HG02852 (cell line): ENCODE results near the gene DIP2B.

ENCODE experiments used
- ATAC-seq: cut with Tn5 transposase; IDR thresholded peaks from one replicate; pipeline ENCODE4 v1.9.1; 2021; ENCODE audit warnings: mild to moderate bottlenecking, moderate library complexity; ENCODE audit not compliant: unreplicated experiment

The DIP2B gene

DNA sequence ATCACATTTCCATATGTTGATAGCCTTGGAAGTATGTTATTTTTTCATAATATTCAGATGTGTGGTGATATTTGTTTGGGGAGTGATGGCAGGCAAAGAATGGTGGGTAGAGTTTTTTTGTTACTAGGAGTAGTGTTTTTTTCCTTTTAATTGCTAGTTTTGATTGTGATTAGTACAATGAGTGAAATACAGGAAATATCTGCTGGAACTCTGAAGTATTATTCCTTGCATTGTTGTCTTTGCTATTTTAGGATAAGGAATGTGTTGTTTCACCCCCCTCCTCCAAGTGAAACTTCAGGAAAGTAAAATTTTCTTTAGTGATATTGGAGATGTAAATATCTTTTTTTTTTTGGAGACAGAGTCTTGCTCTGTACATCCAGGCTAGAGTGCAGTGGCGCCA lies 105.4 kb downstream of the DIP2B start:
- ATAC-seq, result no peak

- ATAC-seq, result no peak
Measured at GRCh38 chr12:50611021-50611744, 106.4 kb downstream of the DIP2B start.

DNA sequence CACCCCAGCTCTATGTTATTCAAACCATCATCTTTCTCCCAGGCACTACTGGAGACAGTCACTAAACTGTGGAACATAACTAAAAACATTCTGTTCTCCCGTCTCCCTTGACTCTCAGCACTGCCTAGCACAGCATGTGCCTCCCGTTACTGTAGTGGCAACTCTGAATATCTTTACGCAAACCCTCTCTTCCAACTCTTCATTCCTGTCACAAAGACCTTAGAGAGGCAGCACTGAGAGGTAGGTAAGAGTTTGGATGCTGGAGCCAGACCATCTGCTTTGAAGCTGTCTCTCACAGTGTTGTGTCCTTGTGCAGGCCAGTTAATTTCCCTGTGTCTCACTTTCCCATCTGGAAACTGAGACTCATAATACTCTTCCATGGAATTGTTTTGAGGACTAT lies 108.1 kb downstream of the DIP2B start:
- ATAC-seq, result no peak

DNA sequence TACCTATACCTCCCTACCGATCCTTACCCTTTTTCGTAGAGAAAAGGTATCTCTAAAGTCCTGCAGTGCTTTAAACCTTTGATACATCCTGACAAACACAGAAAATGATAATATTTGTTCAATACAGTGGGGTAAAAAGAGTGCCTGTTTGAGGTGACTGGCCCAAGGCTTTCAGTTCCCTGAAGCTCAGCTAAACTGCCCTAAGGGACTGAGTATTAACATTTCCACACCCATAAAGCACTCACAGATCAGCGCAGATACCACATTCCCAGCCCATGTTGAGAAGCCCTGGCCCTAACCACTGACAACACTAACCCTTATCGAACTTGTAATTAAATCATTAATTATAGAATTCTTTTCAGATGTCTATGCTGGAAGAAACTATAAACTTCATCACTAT lies 108.7 kb downstream of the DIP2B start:
- no peak for ATAC-seq

DNA sequence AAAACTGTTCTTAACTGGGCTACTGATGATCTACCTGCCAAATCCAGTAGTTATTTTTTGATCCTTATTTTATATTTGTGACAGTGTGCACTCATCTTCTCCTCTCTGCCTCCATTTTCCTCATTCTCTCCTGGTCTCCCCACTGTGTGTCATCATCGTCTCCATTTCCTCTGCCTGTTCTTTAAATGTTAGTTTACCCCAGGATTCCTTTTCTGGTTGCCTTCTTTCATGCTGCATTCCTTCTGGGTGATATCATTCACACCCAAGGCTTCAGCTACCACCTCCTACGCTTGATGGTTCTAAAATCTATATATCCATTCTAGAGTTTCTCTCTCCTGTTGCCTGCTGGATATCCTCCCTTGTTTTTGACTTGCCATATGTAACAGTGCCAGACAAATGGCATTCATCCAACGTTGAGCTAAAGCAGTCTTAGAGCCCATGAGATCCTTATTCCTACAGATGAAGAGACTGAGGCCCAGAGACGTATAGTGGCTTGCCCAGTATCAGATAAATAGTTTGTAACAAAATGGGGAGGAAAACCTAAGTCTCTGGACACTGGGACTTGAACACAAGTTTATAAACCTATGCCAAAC lies 109.5 kb downstream of the DIP2B start:
- ATAC-seq, result no peak

- no peak for ATAC-seq
Measured at GRCh38 chr12:50615145-50615906, 110.5 kb downstream of the DIP2B start.

- no peak for ATAC-seq
Measured at GRCh38 chr12:50615907-50616296, 111.1 kb downstream of the DIP2B start.

DNA sequence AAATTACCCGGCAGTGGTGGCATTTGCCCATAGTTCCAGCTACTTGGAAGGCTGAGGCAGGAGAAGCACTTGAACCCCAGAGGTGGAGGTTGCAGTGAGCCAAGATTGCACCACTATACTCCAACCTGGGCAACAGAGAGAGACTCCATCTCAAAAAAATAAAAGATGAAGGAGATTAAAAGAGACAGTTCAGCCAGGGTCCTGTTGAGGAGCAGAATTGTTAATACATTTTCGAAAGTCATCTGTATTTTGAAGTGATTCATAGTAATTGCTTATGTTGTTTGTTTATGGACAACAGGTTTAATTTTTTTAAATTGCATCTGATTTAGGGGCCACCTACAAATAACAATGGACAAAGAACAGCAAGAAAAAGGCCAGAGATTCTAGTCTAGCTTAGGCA lies 112.9 kb downstream of the DIP2B start:
- ATAC-seq, result no peak

- ATAC-seq, result no peak
Measured at GRCh38 chr12:50618864-50619609, 114.3 kb downstream of the DIP2B start.

DNA sequence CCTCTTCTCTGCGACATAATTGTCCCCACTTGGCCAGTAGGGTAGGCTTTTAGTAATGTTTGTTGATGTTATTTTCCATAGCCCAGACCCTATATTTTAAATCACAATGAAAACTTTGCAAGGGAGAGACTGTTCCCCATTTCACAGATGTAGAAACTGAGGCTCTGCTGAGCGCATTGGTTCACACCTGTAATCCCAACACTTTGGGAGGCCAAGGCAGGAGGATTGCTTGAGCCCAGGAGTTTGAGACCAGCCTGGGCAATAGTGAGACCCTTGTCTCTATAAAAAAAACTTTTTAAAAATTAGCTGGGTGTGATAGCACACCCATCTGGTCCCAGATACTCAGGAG lies 114.8 kb downstream of the DIP2B start:
- no peak for ATAC-seq

- ATAC-seq, result no peak
Measured at GRCh38 chr12:50620109-50620977, 115.6 kb downstream of the DIP2B start.

GRCh38 chr12:50620978-50621360 lies 116.2 kb downstream of the DIP2B start:
- ATAC-seq, result no peak

- ATAC-seq, result no peak
Measured at GRCh38 chr12:50621399-50622300, 116.9 kb downstream of the DIP2B start.

DNA sequence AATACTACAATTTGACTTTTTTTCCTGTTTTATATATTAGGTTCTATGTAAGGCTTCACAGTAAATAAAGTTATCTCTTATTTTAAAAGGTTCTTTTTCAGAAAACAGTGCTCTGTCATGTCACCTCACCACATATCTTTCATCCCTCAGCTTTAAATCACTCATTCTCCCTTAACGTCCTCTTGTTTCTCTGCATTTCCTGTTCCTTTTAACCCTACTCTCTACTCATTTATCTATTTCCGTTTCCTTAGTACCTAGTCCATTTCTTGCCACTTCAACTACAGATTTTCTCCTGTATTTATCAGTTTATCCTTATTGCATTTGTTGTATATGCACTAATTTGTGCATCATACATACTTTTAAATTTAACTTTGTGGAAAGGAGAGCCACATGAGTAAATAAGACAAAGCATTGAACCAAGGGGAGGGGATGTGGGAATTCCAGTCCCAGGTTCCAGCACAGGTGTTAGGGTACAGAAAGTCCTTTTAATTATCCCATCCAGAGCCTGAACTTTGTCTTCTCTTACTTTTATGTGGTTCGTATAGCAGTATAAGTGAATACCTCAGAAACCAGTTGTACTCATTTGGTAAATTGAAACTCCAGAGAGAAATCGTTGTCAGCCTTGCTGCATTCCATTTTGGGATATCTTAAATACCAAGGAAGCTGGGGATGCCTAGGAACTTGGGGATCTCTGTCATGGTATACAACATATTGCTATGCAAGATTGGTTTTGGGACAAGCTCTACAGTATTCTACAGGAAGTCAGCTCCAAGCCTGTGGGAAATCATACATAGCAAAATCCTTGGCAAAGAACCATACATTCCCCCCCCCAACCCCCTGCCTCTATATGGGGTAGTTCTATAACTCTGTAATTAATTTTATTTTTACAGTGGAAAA lies 120.5 kb downstream of the DIP2B start:
- ATAC-seq, result no peak

DNA sequence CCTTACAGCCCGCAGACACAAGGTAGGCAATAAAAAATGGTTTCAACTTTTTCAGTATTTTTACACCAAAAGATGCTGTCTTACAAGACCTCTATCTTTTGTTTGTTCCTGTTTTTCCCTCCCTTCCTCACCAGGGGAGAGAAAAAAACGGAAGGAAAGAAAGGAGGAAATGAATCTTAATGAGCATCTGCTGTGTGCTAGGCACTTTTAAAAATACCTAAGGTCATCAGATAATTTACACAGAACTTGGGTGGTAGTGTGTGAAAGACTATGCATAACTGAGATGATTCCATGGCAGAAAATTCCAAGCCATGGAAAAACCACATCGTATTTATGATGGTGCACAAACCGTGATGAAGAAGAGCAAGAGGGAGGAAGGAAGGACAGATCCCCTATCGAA lies 121.2 kb downstream of the DIP2B start:
- ATAC-seq, result no peak

GRCh38 chr12:50627491-50627890 lies 122.7 kb downstream of the DIP2B start:
- ATAC-seq, result no peak

GRCh38 chr12:50628394-50628793 lies 123.6 kb downstream of the DIP2B start:
- no peak for ATAC-seq

GRCh38 chr12:50633955-50634354 lies 129.2 kb downstream of the DIP2B start:
- no peak for ATAC-seq

GRCh38 chr12:50634379-50634778 lies 129.6 kb downstream of the DIP2B start:
- no peak for ATAC-seq
